ENCODE data around the gene FBXW8.

The FBXW8 gene

DNA sequence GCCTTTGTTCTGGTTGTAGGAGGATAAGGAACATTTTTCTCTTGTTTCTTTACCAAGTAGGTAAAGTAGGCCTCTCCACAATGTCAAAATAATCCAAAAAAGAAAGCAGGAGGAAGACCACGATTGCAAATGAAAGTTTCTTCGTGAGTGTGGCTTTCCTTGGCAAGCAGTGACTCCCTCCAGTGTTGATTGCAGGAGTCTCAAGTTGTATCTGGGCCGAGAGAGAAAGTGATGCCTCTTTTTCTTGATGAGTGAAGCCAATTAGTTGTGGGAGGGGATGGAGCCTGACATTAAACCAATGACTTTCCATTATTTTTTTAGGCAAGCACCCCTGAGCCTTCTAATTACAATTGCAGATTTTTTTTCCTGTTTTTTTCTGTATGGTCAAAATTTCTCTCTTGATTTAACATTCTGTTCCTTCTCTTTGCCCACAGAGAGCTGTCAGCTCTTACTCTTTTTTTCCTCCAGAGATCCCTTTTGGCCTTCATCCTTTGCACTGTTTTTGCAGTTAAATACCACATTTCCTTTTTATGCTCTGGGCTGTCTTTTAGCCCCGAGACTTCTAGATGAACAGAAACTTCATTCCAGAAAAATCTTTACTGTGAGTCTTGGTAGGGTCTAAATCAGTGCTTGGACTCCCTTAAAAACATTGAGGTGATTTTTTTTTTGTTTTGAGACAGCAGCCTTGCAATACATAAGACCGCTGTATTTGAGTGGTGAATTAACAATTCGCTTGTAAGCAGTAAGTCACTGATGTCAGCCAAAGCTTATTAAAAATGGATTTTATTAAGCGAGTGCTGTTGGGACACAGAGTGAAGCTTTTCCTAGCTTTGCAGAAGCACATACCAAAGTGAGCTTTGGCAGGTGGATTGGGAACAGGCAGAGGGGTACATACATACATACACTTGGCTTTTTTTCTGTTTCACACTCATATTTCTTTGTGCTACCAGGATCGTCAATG lies 15.8 kb downstream of the FBXW8 start:
- DNase-seq, result no peak

DNA sequence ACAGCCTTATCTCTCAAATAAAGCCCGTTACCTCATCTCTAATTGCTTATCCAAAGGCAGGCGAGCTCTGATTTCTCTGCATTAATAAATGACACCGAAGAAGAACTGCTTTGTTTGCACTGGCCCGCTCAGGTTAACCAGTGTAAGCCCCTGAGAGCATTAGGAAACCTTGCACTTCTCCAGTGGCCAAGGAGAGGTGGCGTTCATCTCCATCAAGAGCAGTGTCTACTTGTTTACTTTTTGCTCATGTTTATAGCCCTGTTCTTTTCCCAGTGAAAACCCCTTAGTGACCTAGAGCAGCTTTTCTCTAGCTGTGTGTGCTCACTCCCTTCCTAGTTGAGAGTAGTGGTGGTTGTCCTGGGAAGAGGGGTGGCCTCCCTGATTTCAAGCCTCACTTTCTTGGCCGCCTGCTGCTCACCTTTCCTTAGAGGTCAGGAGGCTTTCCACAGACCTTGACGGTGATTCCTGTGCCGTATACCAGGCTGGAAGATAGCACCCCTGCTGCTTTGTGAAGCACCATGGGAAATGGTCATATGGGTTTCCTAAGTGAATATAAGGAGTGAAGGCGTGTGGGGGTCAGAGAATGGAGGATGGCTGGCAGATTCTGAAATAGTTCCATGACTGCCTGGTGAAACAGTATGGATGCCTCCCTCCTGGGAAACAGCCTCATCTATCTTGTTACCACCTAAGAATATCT lies 16.6 kb downstream of the FBXW8 start:
- DNase-seq, result no peak

DNA sequence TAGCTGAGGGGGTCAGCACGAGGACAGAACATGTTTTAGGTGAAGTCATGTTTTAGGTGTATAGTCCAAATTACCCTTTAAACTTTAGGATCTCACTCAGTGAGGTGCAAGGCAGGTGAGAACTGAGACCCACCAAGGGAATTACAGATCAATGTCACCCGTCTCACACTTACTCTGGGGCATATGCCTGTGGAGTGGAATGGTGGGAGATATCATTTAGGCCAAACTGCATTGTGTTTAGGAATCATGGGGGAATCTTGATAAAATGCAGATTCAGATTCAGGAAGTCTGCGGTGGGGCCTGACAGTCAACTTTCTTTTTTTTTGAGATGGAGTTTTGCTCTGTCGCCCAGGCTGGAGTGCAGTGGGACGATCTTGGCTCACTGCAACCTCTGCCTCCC lies 17.8 kb downstream of the FBXW8 start:
- DNase-seq, result no peak

DNA sequence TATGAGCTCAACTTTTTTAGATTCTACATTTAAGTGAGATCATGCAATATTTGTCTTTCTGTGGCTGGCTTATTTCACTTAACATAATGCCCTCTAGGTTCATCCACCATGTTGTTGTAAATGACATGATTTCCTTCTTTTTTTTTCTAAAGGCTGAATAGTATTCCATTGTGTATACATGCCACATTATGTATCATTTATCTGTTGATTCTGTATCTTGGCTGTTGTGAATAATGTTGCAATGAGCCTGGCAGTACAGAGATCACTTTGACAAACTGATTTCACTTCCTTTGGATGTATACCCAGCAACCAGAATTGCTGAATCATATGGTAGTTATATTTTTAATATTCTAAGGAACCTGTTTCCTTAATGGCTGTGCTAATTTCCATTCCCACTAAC lies 19.1 kb downstream of the FBXW8 start:
- DNase-seq, result no peak

DNA sequence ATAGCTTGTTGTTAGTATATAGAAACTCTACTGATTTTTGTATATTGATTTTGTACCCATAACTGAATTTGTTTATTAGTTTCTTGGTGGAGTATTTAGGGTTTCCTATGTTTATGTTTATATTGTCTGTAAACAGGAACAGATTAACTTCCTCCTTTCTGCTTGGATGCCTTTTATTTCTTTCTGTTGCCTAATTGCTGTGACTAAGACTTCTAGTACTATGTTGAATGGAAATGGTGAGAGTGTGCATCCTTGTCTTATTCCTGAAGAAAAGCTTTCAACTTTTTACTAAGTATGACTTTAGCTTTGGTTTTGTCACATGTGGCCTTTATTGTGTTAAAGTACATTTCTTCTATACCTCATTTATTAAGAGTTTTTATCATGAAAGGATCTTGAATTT lies 20.9 kb downstream of the FBXW8 start:
- no peak for DNase-seq

DNA sequence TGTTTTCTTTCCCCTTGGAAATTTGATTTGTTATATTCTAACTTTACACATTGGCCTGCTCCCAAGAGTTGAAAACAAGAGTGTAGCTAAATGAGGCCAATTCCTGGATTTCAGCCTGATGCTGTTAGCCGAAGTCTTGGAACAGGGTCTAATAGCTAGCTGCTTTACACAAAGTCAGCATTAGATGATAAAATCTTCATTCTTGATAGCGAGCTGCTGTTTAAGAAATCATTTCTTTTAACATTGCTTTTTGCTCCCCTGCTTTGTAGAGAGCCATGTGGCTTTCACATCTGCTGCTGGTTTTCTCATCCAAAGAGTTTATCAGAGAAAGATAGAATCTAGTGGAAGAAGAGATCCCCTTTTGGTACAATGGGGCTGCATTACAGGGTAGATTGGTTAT lies 22.3 kb downstream of the FBXW8 start:
- DNase-seq, result no peak

DNA sequence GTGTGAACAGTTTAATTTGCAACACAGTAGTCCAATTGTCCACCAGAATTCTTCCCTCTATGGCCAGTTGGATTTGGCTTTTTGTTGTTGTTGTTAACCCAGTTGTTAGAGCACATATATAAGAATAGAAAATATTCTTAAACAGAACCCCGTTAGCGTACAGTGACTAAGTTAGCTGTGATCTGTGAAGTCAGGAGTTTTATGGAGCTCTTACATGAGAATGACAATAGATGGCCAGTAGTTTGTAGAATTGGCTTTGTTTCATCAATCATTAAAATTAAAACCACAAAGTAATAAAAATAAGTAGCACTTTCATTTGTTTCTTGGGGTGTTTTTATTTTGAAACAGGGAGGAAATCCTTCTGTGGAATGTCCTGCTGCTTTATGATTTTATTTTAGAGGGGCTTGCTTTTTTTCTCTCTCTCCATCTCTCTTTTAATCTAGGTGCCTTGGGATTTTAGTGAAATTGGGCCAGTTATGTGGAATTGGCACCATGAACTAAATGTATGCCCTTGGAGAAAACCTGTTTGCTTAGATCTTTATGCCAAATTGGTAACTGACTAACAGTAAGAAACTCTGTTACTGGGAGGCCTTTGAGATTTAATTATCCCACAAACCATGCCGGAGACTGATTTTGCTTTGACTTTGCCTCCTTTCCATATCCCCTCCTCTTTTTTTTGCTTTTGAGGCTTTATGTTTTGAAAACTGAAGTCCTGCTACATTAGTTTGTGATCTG lies 22.9 kb downstream of the FBXW8 start:
- no peak for DNase-seq

DNA sequence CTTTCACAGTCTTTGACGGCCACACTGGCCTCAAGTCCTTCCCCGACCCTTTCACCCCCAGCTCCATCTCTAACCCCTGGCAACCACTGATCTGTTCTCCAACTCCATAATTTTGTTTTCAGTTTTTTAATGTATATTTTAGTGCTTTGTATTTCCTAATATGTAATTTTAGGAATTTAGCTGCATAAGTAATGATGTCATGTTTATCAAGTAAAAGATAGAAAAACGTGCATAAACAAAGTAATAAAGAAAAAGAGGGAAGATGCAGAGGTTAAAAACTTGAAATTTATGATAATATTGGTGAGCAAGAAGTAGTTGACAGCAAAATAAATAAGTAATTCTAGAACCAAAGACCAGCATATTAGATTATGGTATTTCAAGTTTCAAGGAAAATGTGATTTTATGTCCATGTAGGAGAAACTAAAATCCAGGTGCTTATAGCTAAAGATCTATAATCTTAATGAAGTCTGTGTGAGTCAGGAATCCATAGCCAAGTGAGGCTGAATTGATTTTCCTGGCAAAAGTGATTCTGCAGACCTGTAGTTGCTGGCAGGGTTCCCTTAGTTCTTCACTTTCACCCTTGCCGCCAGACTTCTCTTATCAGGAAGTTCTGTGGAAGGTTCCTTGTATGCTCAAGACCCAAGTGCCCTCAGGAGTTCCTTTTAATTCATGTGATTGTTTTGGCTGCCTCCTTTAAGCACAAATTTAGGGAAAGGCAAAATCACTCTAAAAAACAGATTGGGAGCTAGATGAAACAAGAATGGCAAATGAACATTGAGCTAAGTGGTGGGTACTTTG lies 24.4 kb downstream of the FBXW8 start:
- DNase-seq, result no peak

DNA sequence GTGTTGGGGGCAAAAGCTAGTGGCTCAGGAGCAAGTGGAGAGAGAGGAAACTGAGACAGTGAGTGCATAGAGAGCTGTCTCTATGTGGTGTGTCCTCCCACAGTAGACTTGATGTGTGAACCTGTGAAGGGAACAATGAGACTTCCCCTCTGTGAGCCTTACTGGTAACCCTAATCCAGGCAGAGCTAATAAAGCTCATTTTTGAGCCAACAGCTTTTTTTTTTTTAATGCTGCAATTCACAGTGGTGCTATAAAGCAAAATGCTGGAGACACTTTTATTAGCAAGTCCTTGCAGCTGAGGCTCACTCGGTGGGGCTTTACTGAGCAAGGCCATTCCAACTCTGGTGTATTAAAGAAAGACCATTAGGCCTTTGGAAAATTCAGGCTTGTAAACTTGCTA lies 26.9 kb downstream of the FBXW8 start:
- DNase-seq, result no peak

DNA sequence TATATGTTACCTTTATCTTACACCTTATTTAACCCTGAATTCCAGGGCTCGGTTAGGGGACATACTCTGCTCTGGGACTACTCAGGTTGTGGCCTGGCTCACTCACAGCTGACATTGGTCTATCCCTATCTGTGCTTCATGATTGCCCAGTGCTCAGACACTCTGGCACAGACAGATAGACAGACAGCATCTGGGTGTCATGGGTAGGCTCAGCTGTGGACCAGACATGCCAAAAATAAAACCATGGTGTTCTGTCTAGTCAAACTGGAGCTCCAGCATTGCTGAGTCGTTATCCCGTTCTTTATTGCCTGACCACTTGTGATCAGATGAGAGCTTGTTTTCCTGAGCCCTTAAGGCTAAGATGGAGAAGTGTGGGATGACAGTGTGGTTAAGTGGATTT lies 29.0 kb downstream of the FBXW8 start:
- DNase-seq, result no peak

DNA sequence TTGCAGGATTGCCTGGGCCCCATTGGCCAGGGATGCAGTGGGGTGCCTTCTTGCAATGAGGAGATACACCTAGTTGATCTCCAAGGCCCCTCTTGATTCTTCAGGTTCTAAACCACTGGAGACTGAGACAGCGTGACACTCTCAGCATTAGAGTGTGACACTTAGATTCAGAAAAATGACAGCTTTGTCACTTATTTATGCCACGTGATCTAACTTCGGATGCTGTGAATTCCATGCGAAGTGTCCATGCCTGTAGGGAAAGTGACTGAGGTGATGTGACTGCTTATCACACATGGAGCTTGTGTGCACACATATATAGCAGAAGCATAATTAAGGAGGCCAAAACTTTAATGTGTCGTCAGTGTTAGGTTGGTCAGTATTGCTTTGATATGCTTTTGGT lies 30.4 kb downstream of the FBXW8 start:
- DNase-seq, result no peak

DNA sequence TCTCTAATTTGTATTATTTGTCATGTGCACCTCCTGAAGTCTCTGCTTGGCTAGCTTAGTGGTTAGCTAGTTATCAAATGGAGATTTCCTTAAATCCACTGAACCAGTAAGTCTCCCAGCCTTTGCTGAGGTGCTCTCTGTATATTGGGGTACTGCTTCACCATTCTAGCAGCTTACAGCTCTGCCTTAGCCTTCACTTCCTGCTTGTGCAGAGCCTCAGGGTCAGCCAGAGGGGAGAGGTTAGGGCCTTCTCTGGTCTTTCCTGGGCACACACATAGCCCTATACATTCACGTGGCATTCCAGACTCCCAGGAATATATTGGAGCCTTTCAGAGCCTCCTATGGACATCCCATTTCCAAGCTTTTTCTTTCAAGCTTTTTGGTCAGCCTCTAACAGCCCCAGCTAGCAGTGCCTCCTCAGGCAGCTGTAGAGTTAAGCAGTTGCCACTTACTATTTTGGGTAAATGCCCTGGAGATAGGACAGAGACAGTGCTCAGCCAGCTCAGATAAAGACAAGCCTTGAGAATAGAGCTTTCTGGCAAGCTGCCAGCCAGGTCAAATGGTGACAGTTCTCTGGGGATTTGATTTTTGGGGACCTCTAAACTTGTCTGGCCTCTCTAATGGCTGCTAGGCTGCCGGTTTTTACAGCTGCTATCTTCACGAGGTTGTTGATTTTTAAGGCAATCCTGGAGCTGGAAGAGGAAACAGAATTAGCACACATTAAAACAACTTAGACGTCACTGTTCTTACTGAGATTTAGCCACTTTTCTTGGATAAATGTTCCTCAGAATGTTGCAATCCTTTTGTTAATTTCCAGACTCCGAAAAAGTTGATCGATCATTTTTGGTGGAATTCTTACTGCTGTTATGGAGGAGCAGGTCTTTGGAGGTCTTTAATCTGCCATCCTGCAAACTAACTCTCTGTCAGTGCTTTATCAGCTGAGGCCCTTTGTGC lies 32.9 kb downstream of the FBXW8 start:
- DNase-seq, result no peak

DNA sequence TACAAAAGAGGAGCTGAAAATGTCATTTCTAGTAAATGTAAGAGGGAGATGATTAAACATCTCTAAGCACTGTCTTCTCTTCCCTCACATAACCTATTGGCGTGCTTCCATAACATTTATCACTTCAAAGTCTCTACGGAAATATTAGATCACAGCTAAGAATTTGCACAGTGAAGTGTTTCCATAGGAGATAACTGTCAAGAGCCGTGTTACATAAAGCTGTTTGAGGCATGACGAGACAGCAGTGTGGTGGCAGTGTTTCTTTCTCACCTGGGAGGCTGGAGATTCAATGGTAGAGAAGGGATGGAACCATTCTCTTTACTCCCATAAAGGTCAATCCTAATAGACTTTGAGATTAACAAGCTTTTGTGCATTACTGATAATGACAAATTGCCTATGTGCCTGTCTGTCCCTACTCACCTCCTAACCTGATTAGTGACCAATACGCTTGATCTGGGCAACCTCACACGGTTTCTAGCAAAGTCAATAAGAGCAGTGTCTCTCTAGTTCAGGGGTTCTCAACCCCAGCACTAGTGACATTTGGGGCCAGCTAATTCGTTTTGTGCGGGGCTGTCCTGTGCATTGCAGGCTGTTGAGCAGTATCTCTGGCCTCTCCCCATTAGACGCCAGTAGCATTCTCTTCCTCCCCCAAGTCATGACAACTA lies 35.3 kb downstream of the FBXW8 start:
- no peak for DNase-seq

DNA sequence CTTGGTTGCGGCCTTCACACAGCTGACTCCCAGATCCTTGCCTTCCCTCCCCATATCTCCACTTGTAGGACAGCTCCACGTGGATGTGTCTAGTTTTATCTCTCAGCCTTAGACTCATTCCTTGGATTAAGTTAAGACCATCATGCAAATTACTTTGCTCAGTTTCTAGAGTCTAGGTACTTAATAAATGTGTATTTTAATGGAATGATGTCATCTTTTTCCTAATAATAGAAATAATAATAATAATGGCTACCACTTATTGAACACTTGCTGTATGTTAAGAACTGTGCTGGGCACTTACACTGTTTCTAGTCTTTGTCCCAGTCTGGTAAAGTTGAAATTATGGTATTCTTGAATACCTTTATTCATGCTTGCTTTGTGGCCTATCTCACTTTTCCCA lies 37.5 kb downstream of the FBXW8 start:
- DNase-seq, result no peak

DNA sequence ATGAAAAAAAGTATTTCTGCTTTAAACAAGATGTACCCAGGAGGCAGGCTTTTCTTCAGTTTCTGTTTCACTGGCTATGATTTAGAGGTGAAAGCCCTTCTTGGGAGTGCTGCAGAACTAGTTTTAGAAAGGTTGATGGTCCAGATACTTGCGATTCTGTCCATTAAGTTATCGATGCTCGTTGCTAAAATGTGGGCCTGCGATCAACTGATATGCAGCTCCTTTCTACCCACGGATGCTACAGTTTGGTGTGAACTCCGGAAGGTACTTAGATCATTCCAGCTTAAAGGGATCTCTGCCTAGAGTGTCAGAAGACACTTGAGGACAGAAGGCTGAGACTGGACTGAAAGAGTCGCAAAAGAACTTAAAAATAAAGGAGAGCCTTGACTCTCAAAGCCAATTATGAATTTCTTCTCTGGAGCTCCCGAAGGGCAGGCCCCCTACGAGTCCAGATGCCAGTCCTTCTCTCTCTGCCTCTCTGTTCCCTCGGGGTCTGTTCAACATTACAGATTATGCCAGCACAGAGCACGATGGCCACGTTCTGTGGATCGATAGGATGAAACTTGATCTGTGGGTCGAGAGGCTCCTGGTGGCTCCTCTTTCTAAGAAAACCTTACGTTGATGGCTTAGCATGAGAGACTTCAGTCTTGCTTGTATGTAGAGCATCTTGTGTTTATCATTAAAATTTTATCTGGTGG lies 40.0 kb downstream of the FBXW8 start:
- no peak for DNase-seq

DNA sequence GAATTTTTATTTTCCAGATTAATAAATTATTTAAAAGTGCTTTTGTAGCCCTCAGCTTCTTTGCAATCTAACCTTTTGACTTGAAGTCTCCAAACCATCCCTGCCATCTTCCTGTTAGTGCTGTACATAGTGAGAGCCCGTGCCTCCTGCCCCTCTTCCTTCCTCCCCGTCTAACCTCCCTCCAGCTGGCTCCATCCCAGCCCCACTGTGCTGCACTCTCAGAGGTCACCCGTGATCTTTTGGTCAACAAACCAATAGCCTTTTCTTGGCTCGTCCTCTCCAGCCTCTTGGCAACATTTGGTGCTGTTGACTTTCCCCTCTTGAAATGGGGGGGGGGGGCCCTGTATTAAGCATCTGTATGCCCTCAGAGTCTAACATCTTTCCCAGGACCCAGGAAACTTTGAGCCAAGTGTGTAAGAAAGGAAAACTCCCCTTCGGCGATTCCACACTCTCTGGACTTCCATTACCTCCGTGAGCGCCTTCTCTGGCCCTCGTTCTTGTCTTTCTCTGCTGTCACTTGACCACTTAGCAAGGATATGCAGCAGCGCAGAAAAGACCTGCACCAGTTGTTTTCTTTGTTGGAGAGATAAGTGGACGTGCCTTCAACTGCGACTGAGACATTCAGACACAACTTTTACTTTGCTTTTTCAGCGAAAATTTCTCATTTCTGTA lies 44.1 kb downstream of the FBXW8 start:
- no peak for DNase-seq

DNA sequence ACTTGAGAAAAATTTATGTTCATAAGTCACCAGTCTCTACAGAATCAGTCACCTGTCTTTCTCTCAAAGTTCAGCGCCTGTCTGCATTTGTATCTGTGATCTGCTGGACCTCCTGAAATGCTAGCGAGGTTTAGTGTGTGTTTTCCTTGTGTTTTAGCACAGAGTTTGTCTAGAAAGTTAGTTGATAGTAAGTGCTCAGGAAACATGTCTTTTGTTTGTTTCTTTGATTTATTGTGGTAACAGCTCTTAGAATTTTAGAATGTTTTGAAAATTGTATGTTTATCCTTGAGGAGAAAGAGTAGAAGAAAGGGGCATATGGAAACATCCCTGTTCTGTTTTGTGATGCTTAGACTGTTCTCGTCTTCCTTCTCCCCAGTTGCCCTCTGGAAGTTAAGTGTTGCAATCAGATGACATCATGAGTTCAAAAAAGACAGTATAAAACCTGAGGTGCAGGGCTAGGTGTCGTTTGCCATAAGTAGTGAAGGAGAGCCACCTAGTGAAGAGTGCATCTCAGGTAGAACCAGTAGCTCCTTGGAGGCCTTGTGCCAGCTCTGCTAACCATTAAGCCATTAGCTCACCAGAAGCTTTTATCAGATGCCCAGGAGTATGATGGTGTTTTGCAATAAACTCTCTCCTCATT lies 44.8 kb downstream of the FBXW8 start:
- no peak for DNase-seq

DNA sequence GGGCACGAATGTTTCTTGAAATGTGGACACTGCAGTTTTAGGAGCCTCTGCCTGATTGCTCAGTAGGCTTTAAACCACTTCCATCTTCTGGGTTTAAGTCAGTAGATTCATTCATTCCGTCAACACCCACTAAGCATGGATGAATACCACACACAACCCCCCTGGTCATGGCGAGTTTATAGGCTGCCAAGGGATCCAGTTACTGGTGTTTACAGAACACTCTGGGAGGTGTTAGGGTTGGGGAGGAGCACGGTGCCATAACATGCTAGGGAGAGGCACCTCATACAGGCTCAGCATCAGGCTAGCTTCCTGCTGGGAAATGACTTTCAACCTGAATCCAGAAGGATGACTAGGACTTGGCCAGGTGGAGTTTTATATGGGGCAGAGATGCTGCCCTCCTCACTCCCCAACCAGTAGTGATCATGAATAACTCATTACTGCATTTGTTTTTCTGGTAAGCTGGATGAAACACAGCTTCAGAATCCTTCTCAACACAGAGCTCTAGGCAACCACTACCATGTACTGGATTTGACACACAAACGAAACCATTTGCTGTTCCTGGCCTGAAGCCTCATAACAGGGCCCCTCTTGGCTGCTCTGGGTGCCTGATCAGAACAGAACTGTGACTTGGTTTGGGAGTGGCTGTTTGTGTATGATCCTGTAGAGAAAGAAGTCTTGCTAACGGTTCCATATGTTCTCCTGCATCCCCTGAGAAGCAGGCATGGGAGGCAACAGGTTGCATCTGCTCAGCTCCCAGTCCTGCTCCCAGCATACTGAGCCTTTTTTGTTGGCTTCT lies 47.9 kb downstream of the FBXW8 start:
- no peak for DNase-seq

DNA sequence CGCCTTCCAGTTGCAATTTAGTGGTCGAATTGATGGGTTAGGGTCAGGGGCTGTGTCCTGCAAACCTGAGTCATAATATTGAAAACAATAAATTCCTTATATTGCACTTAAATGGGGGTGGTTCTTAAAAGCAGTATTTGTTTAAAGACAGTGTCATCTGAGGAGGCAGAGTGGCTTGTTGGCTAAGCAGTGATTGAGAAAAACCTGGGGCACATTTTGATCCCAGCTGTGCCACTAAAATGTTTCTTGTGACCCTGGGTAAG lies 48.4 kb downstream of the FBXW8 start:
- no peak for DNase-seq

Data from stimulated activated CD4-positive, alpha-beta T cell treated with anti-CD3 and anti-CD28 coated beads, Interleukin-15, amount 100 ng/mL, for 24 hours (primary cell).